ENCODE data around the gene SPNS1.

The SPNS1 gene

DNA sequence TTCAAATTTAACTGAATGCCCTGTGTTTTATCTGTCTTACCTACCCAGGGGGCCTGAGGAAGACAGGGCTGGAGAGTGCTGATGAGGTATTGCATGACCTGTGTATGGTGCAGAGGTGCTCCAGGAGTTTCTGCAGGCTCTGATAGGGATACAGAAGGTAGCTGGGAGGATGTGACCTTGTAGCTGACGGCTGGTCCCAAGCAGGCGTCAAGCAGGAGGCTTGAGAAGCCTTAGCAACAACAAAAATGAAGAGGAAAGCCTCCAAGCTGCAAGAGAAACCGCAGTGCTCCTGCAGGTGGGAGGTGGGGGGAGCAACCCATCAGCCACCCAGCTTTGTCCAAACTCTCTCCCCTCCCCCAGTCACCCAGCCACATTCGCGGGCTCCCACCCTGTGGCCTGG lies 50.6 kb downstream of the SPNS1 start:
- in situ Hi-C loops (cut with HindIII; ENCODE audit: low sequenced_read_pairs): no loop called here

DNA sequence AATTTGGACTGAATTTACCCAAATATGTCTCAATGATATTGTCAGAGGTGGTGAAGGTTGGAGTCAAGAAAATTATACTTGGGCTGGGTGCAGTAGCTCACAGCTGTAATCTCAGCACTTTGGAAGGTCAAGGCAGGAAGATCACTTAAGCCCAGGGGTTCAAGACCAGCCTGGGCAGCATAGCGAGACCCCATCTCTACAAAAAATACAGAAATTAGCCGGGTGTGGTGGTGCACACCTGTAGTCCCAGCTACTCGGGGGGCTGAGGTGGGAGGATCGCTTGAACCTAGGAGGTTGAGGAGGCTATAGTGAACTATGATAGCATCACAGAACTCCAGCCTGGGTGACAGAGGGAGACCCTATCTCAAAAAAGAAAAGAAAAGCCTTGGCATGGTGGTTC lies 51.2 kb downstream of the SPNS1 start:
- in situ Hi-C loops (cut with HindIII; ENCODE audit: low sequenced_read_pairs): no loop called here

GRCh38 chr16:29028457-29029167 lies 54.0 kb downstream of the SPNS1 start:
- in situ Hi-C loops (cut with HindIII; ENCODE audit: low sequenced_read_pairs): no loop called here

DNA sequence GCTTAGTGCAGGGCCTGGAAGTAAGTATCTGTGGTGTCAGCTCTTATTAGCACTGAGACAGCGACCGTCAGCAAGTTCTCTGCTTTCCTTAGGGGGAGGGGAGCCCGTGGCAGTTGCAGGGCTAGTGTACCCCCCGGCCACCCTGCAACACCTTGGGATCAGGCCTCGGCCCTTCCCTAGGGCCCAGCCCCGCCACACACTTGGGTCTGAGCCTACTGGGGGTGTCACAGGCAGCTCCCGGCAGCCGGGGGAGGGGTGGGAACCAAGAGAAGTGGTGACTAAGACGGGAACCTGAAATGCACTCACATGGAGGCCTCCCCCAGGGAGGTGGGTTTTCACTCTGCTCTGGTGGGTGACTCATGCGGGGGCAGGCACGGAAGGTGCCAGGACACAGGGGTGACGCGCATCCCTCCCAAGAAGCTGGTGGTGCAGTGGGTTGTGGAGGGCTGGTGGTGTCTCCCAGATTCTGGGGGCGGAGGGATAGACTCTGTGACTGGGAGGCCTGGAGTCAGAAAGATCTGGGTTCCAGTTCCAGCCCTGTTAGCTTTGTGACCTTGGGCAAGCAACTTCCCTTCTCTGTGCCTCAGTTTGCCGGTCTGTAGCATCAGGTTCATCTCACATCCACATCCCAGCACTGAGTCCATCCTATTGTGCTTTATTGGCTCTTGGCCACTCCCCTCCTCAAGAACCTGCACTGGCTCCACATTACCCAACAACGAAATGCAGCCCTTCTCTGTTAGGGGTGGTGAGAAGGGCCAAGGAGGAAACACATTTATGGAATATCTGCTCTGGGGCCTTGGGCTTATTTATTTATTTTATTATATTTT lies 54.8 kb downstream of the SPNS1 start:
- in situ Hi-C loops (cut with HindIII; ENCODE audit: low sequenced_read_pairs): no loop called here

DNA sequence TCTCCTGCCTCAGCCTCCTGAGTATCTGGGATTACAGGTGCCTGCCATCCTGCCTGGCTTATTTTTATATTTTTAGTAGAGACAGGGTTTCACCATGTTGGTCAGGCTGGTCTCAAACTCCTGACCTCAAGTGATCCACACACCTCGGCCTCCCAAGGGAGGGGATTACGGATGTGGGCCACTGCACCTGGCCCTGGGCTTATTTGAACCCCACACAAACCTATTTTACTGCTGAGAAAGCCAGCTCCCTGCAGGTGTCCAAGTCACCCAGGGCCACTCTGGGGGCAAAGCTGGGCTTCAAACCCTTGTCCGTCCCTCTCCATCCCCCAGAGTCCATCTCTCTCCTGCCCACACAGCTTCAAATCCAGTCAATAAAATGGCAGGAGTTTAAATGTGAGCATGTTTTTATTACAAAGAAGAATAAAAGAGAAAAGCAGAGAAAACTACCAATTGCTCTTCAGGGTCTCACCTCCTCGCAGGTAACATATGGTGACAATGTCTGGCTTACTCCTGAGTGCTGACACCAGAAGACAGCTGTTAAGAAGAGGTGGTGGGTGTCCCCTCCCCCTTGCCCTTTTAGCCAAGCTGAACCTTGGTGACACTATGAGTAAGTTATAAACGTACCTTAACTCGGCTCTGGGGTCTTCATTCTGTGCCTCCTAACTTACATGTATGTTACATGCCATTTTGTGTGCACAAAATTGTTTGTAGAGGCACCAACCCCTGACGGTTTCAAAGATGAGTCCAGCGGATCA lies 55.7 kb downstream of the SPNS1 start:
- in situ Hi-C loops (cut with HindIII; ENCODE audit: low sequenced_read_pairs): no loop called here

All from DLD1 (cell line).